Right cardiac atrium (tissue), 5 donors: ENCODE measurements around the gene ZNF761. TPM values are rescaled to one million over a fixed set of nuclear protein-coding genes. Genes with fewer than 3 reads are reported as not detected.
"Not testable (repeated sequence)": the region's sequence is repeated elsewhere in the genome, so short reads cannot be mapped to it uniquely, and the experiment has no call there.

ENCODE experiments used
- ATAC-seq, 2 donors: fragments of 200-7000 bp; cut with Tn5 transposase; one replicate each; pipeline versions ENCODE4 v1.8.0 to v1.9.1; 2020; ENCODE audit warnings: moderate library complexity in 2 of 2, mild to moderate bottlenecking in 1 of 2
- DNase-seq, 3 donors: peaks; one replicate each; pipeline ENCODE4 v3.0.0-alpha.2; 2020
- H3K27ac ChIP-seq: one replicate; pipeline ENCODE4 v1.5.1; 2013; ENCODE audit warnings: mild to moderate bottlenecking, low read length, control low read depth, moderate library complexity
- H3K27me3 ChIP-seq: one replicate; pipeline ENCODE4 v1.6.1; 2013; ENCODE audit not compliant: control insufficient read depth, insufficient read depth
- H3K4me1 ChIP-seq: one replicate; pipeline ENCODE4 v1.6.1; 2013; ENCODE audit warnings: low read length; ENCODE audit not compliant: control insufficient read depth, insufficient read depth
- H3K4me3 ChIP-seq: one replicate; pipeline ENCODE4 v1.5.1; 2013; ENCODE audit warnings: low read length, control low read depth
- H3K9me3 ChIP-seq: one replicate; pipeline ENCODE4 v1.6.1; 2013; ENCODE audit warnings: low read length; ENCODE audit not compliant: control insufficient read depth
- WGBS: extraction: QIAGEN DNeasy Blood & Tissue Kit; methylation state at CpG from one replicate; pipeline ENCODE4 v1.1.7; 2013; 5-methylcytosine and 5-hydroxymethylcytosine counted together
- intact Hi-C, 4 donors: fragments of 100-400 bp; cut with DNase I; formaldehyde crosslinking; loops; one replicate each; pipeline versions ENCODE4 v1.11.0 to v1.14.0; 2022 to 2023
- polyA plus RNA-seq: library from polyadenylated mRNA; stranded (reverse); fragments of 200-250 nt; gene quantifications from one replicate; pipeline ENCODE4 v1.2.3, GENCODE V29; 2013
- total RNA-seq, 4 donors: library from RNA; stranded (reverse); fragmentation: NEBNext Ultra II Directional; extraction: Animal tissue kit (Norgen Biotek cat#: 25700); gene quantifications; one replicate each; pipeline ENCODE4 v1.2.1, GENCODE V29; 2021
- donor health status: healthy with polysubstance abuse.
- donor health status: DM: no; HTN: yes; CAD: no.
- donor health status: DM: no; HTN: no; CAD: no.
- donor health status: DM: no; HTN: yes; CAD: no; lungs with severe emphysema.
- donor health status: DM: yes; HTN: yes; CAD: no.

ZNF761 gene
- total and polyA plus RNA-seq, 5 donors: 4.2 to 5.6 (median 4.9) TPM

DNA sequence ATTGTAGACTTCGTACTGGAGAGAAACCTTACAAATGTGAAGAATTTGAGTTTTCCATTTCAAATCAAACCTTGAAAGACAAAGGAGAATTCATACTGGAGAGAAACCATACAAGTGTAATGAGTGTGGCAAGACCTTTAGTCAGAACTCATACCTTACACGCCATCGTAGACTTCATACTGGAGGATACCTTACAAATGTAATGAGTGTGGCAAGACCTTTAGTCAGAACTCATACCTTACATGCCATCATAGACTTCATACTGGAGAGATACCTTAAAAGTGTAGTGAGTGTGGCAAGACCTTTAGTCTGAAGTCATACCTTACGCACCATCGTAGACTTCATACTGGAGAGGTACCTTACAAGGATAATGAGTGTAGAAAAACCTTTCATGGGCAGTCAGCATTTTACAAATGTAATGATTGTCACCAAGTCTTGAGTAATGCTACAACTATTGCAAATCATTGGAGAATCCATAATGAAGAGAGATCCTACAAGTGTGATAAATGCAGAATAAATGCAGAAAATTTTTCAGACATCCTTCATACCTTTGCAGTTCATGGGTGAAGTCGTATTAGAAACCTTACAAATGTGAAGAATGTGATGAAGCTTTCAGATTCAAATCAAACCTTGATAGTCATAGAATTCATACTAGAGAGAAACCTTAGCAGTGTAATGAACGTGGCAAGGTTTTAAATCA is 22.1 kb upstream of the ZNF761 start:
- intact Hi-C loops: no loop called here

DNA sequence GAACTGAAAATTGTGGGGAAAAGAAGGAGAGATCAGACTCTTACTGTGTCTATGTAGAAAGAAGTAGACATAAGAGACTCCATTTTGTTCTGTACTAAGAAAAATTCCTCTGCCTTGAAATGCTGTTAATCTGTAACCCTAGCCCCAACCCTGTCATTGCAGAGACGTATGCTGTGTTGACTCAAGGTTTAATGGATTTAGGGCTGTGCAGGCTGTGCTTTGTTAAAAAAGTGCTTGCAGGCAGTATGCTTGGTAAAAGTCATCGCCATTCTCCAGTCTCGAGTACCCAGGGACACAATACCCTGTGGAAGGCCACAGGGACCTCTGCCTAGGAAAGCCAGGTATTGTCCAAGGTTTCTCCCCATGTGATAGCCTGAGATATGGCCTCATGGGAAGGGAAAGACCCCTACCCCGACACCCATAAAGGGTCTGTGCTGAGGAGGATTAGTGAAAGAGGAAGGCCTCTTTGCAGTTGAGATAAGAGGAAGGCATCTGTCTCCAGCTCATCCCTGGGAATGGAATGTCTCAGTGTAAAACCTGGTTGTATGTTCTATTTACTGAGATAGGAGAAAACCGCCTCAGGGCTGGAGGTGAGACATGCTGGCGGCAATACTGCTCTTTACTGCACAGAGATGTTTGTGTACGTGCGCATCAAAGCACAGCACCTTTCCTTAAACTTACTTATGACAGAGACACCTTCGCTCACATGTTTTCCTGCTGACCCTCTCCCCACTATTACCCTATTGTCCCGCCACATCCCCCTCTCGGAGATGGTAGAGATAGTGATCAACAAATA is 11.1 kb upstream of the ZNF761 start:
- ATAC-seq, H3K9me3 ChIP-seq, DNase-seq, H3K4me1 ChIP-seq, H3K4me3 ChIP-seq, H3K27me3 ChIP-seq, H3K27ac ChIP-seq: not testable (repeated sequence)
- intact Hi-C loops: loop anchor here in 2 of 4 donors (10.0 kb wide), 2 partner anchors 94 to 324 kb away; no protein-coding TSS in a partner anchor
- 61% methylated on average over 11 of the region's 11 CpGs for WGBS

More for the DNA sequence above, 22.1 kb upstream of the ZNF761 start:
- Histone ChIP-seq H3K27me3 (no peaks in the 10 kb centered on the region), H3K27ac (no peak overlapping the region), H3K9me3 (peaks cover 2% of the 10 kb centered on the region), H3K4me3 (no peak overlapping the region), H3K4me1 (no peaks in the 10 kb centered on the region)
- WGBS: 93% methylated on average over 7 of the region's 7 CpGs
- no peak for ATAC-seq
- DNase-seq: no peak

- WGBS: 59% methylated on average over 5 of the region's 5 CpGs
- DNase-seq: no peak
- Histone ChIP-seq H3K9me3 (no peaks in the 10 kb centered on the region), H3K4me1 (peaks cover 1% of the 10 kb centered on the region), H3K27me3 (no peaks in the 10 kb centered on the region), H3K27ac (no peak overlapping the region), H3K4me3 (no peak overlapping the region)
- no peak for ATAC-seq
- intact Hi-C loops: loop anchor here in 2 of 4 donors (10.0 kb wide), 2 partner anchors 92 to 322 kb away; no protein-coding TSS in a partner anchor
These were observed 9.2 kb upstream of the ZNF761 start for GRCh38 chr19:53422551-53422950.

- intact Hi-C loops: loop anchor here in 2 of 4 donors (10.0 kb wide), 2 partner anchors 92 to 322 kb away; no protein-coding TSS in a partner anchor
- not testable (repeated sequence) for H3K27ac ChIP-seq, H3K27me3 ChIP-seq, H3K4me1 ChIP-seq, H3K9me3 ChIP-seq, DNase-seq, H3K4me3 ChIP-seq
- WGBS: 8% methylated on average over 4 of the region's 13 CpGs
- ATAC-seq: peak; percentile 43 to 48
These were observed 8.7 kb upstream of the ZNF761 start for GRCh38 chr19:53423074-53423473.

DNA sequence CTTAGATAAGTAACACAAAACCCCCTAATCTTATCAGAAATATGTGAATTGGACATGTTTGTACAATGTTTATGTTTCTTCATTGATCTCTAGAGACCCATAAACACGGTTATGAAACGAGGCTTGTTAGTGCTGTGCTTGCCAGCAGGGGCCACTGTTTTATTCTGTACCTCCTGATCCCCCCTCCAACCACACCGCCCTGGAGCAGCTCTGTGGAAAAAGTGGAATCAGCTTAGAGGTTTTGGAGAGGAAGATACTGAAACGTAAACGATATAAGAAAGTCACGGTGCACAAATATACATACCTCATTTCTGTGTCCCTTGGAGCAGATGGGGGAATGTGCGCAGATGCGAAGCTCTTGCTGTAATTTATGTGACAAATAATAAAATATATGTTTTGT is 8.1 kb upstream of the ZNF761 start:
- 30% methylated on average over 8 of the region's 8 CpGs for WGBS
- not testable (repeated sequence) for DNase-seq, H3K27ac ChIP-seq, H3K4me3 ChIP-seq, H3K27me3 ChIP-seq, H3K9me3 ChIP-seq, H3K4me1 ChIP-seq
- ATAC-seq: peak; percentile 69 to 76
- intact Hi-C loops: loop anchor here in 2 of 4 donors (10.0 kb wide), 2 partner anchors 91 to 321 kb away; no protein-coding TSS in a partner anchor

DNA sequence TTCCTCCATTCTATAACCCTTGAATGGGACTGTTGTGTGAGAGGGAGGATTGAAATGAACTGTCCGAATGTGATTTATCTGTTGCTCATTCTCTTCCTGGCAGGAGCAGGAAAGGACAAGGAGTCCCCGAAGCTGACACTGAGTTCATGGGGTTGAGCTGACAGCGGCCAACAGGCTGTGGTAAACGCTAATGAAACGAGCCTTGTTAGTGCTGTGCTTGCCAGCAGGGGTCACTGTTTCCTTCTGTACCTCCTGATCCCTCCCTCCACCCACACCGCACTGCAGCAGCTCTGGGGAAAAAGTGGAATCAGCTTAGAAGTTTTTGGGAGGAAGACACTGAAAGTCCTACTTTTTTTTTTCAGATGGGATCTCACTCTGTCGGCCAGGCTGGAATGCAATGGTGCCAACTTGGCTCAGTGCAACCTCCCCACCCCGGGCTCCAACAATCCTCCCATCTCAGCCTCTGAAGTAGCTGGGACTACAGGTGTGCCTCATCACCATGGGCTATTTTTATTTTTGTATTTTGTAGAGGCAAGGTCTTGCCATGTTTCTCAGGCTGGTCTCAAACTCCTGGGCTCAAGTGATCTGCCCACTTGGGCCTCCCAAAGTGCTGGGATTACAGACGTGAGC is 6.7 kb upstream of the ZNF761 start:
- ATAC-seq (peak; percentile 90 to 92), DNase-seq (peak; percentile 75 to 88 (median 81))
- H3K27ac ChIP-seq: no peak overlapping the region
- H3K27me3 ChIP-seq: no peaks in the 10 kb centered on the region
- WGBS: 20% methylated on average over 9 of the region's 9 CpGs
- no peak overlapping the region for H3K4me3 ChIP-seq
- no peaks in the 10 kb centered on the region for H3K9me3 ChIP-seq
- peaks cover 1% of the 10 kb centered on the region for H3K4me1 ChIP-seq
- intact Hi-C loops: loop anchor here in 2 of 4 donors (10.0 kb wide), 2 partner anchors 90 to 320 kb away; no protein-coding TSS in a partner anchor

- peak; percentile 60 to 76 (median 70) for DNase-seq
- peak overlapping the region; percentile 49 for H3K27ac ChIP-seq
- H3K4me3 ChIP-seq: peak overlapping the region; percentile 73
- H3K27me3 ChIP-seq: no peaks in the 10 kb centered on the region
- ATAC-seq: peak; percentile 52 to 71
- WGBS: under 1% methylated on average over 30 of the region's 30 CpGs
- no peaks in the 10 kb centered on the region for H3K4me1 ChIP-seq
- H3K9me3 ChIP-seq: no peaks in the 10 kb centered on the region
- intact Hi-C loops: no loop called here
These were observed 391 bp downstream of the ZNF761 start for GRCh38 chr19:53432088-53432661.

GRCh38 chr19:53443809-53444208 is 12.0 kb downstream of the ZNF761 start:
- intact Hi-C loops, H3K27ac ChIP-seq, H3K27me3 ChIP-seq, DNase-seq, H3K4me1 ChIP-seq, H3K9me3 ChIP-seq, ATAC-seq, H3K4me3 ChIP-seq: not testable (repeated sequence)
- 73% methylated on average over 2 of the region's 2 CpGs for WGBS

DNA sequence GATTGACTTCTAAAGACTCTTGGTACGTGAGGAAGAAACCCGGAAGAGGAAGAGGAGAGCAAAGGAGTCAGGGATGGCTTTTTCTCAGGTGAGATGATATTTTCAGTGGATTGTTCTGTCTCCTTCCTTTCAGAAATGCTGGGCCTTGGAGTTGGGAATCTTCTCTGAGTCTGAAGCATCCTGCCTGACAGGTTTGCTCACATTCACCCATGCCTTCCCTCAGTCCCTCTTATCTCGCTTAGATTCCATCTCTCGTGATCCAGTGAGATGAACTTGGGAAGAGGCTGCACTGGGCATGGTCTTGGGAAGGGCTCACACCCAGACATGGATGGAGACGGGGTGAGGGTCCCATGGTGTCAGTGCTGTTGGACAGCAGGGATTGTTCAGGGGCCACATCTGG is 15.4 kb downstream of the ZNF761 start:
- not testable (repeated sequence) for H3K9me3 ChIP-seq
- WGBS: 84% methylated on average over 5 of the region's 5 CpGs

GRCh38 chr19:53455828-53456227 is 24.0 kb downstream of the ZNF761 start:
- intact Hi-C loops: no loop called here
- DNase-seq (no peak), ATAC-seq (no peak)
- H3K4me1 ChIP-seq: no peaks in the 10 kb centered on the region
- WGBS: 92% methylated on average over 9 of the region's 9 CpGs
- no peaks in the 10 kb centered on the region for H3K27me3 ChIP-seq
- no peak overlapping the region for H3K27ac ChIP-seq
- H3K9me3 ChIP-seq: no peaks in the 10 kb centered on the region
- no peak overlapping the region for H3K4me3 ChIP-seq

More for the DNA sequence above, 15.4 kb downstream of the ZNF761 start:
- H3K27me3 ChIP-seq, H3K27ac ChIP-seq, H3K4me3 ChIP-seq, DNase-seq, ATAC-seq, intact Hi-C loops, H3K4me1 ChIP-seq: not testable (repeated sequence)
